Umbilical cord (tissue), 2 donors: ENCODE data around the gene TTLL12. TPM values are rescaled to one million over a fixed set of nuclear protein-coding genes. Genes with fewer than 3 reads are reported as not detected.

Source experiments
- DNase-seq: peaks from one replicate; pipeline ENCODE4 v3.0.0-alpha.2; 2015; ENCODE audit warnings: low spot score
- total RNA-seq: library from RNA; depleted of rRNA; stranded (reverse); fragments of >200 nt; gene quantifications from one replicate; pipeline ENCODE4 v1.2.3, GENCODE V29; 2014; ENCODE audit warnings: low replicate concordance; ENCODE audit not compliant: insufficient read depth

Gene TTLL12
- total RNA-seq: 10.6 TPM

DNA sequence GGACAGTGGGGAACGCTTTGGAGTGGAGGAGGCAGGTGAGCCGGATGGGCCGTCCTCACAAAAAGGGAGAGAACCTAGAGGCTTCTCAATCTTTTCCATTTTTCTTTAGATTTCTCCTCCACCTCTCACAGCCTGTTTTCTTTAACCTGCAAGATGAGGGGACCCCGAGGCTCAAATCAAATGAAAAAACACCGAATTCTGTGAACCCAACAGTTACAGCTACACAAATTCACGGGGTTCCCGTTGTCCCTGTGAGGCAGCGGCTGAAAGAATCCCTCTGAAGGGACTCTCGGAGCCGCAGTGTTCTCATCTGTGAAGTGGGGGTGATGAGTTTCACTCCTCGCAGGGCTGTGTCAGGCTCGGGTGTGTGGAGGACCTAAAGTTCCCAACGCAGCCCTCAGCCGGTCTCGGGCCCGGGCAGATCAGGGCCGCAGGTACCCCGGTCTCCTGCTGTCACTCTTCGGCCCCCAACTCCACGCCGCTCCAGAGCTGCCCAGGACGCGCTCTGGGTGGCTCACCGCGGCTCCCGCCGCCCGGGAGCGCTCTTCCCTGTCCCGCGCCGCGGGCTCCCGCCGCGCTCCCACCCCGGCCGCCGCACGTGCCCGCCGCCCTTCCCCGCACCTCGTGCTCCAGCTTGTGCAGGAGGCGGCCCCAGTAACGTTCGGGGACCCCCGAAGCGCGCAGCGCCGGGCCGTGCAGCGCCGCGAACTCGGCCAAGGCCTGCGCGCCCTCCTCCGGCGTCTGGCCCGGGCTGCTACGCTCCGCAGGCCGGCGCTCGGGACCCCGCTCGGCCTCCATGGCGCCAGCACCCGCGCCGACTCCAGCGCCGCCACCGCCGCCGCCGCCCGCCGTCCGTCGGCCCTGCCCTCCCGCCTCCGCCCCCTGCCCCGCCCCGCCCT lies at the start of gene TTLL12:
TSS of gene TTLL12 (minus strand) at position 863 of the 899 bp plus-strand sequence. CDS start at position 798, 65 bp downstream.
- peak; percentile 57 for DNase-seq

DNA sequence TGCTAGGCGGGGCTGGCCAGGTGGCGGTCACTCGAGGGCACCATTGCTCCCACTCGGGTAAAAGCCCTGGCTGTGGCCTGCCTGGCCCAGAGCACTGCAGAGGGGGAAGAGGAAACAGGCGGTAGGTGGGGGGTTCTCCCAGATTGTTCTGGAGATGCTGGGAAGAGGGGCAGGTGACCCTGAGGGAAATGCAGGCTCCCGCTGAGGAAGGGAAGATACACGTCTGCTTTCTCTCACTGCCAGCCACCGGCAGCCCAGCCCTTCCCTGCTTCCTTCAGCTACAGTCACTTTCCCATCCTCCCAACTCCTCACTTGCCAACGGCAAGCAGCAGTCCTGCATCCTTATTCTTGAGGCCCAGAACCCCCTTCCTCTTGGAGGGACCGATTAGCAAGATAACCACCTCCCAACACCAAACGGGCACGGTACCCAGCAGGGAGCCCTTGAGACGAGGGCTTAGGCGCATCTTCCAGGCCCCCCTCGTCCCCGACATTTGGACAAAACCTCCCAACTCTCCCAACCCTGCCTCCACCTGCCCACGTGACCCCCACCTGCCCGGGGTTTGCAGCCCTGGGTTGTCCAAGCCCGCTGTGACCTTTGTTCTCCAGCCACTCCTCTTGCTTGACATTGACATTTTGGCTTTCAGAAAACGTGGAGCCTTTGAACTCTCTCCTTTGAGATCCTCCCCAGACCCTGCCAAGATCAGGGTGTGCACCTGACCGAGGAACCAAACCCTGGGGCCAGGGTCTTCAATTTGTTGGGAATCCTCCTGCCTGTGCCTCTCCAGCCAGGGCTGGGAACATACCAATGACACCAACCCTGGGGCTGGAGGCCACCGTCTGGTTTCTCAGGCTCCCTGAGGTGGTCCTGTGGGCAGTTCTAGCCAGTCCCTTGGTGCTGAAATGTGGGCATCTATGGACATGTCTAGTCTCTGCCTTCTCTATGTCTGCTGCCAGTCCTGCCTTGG lies 48.8 kb upstream of the TTLL12 start:
- DNase-seq: no peak

DNA sequence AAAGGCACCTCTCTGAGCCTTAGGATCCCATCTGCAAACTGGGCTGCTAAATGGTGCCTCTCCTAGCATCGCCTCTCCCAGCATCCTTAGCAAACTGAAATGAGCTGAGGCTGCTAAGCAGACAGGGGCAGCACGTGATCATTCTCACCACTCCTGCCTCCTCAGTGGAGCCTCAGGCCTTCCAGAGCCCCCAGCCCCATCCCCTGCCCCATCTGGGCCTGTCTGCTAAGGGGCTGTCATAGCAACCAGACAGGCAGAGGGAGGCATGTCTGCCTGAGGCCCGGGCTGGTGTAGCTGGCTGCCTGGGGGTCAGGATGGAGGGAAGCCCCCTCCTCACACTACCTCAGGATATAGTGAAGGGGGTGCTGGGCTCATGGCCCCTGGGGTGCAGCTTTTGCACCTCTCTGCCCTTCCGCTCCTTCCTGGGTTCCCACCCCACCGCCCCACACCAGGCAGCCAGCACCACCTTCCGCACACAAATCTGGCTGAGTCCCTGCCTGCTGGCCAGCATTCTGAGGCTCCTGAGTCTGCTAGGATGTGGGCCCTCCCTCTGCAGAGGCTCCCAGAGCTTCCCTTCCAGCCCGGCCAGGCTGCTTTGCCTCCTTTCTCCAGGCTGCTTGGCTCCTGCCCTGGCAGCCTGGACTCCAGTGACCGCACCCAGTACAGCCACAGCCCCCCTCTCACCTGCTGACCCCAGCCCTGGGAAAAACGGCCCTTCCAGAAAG lies 47.5 kb upstream of the TTLL12 start:
- DNase-seq: peak; percentile 25

DNA sequence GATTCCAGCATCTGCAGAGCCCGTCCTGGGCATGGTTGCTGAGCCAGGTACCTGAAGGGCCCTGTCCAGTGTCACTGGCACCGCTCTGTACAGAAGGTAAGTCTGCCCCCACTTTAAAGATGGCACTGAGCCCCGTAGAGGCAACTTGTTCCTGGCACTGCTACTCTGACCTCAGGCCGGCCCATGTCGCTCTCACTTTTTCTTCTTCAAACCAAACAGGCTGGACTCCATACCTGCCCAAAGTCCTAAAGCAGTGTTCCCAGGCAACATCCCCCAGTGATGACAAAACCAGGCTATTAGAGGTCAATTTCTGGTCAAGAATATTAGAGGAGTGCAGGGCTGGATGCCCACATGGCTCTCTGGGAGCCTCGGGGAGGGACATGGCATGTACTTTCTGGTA lies 46.6 kb upstream of the TTLL12 start:
- DNase-seq: no peak

DNA sequence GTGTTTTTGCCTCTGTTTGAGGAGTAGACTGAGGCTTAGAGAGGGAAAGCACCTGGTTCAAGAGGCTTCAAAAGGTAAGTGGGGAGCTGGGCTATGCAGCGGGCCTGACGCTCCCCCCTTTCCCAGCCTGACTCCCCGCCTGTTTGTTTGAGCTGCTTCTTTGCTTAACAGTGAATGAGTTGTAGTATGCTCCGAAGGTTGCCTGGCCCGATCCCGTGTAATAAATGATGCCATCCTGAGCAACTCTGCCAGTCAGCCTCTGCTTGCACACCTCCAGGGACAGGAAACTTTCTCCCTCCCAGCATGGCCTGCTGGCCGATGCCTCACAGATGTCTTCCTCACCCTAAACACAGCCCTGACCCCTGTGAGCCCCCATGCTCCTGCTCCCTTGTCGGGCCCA lies 45.5 kb upstream of the TTLL12 start:
- DNase-seq: no peak

DNA sequence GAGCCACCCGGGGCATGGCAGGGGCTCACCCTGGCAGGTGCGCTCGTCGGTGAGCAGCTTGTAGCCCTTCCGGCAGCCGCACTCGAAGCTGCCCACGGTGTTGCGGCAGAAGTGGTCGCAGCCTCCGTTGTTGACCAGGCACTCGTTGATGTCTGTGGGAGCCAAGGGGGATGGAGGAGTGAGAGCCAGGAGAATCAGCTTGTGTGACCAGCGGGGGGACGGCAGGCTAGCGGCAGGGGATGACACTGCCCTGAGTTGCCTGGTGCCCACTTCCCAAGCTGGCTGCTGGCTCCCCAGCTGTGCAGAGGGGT lies 44.7 kb upstream of the TTLL12 start:
- DNase-seq: no peak

DNA sequence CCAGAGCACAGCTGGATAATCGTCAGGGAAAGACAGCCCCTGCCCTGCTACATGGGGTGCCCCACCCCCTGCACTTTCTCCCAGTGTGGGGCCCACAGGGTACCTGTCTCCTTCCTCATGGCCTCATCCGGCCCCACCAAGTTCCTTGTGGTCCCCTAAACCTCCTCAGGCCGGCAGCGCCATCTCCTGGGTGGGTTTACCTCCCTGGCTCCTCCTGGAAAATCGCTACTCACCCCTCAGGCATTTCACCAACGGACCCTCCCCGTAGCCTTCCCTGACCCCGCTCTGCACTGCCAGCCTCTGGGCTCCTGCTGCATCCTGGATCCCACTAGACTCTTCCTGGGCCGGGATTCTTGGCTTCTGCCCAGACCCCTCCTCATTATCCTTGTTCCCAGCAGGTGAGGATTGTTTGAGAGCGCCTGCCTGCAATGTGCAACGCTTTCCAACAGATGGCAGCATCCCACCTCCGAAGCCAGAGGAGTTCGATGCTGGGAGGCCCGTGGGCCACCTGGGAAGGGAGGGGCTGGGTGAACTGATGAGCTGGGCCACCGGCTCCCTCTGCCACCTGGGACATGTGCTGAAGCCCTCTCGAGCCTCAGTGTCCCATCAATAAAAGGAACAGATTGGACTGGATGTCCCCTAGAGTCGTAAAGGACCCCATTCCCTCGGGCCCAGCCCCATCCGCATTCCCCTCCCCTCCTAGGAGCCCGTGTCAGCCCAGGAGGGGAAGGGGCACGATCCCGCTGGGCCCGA lies 44.2 kb upstream of the TTLL12 start:
- DNase-seq: peak; percentile 34

DNA sequence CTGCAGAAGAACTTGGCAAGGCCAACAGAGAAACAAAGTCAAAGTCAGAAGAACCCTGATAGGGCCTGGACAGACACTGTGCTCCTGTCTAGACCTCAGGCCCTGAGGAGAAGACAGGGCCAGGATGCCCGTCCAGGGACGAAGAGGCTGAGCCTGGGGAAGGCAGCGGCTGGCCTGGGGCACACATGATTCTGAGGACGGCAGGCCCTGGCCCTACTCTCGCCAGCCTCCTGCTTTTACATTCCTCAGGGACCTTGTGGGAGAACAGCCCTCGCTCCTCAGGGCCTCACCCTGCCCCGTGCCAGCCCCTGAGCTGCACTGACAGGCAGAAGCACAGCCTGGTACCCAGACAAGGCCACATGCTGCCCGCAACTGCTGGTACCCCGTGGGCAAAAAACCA lies 43.6 kb upstream of the TTLL12 start:
- DNase-seq: no peak

DNA sequence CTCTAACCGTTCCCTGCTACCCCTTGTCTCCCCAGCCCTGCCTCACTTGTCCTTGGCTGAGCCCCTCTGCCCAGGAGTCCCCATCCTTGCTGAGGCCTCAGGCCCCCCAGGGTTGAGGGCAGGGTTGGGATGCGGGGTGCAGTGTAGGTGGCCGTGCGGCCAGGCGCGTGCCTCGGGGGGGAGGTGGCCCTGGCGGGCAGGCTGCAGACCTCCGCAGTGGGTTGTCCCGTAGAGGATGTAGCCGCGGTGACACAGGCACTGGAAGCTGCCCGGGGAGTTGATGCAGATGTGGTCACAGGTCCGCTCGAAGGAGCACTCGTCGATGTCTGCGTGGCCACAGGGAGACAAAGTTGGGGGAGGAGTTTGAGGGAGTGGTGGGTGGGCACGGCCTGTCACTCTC lies 41.9 kb upstream of the TTLL12 start:
- DNase-seq: no peak

DNA sequence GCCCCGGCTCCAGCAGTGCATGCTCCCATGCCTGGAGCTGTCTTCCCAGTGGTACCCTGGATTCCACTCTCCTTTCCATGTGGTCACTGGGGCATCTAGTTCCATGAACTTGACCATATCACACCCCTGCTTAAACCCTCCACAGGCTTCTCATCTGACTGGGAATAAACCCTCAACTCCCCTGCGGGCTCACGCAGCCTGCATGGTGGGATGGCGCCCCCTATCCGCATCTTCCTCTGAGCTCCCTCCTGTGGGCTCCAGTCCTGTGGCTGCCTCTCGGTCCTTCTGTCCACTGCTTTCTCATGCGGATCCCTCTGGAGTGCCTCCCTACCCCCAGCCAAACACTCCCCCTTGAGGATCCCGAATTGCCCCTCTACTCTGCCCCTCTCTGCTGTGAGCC lies 41.4 kb upstream of the TTLL12 start:
- DNase-seq: no peak

DNA sequence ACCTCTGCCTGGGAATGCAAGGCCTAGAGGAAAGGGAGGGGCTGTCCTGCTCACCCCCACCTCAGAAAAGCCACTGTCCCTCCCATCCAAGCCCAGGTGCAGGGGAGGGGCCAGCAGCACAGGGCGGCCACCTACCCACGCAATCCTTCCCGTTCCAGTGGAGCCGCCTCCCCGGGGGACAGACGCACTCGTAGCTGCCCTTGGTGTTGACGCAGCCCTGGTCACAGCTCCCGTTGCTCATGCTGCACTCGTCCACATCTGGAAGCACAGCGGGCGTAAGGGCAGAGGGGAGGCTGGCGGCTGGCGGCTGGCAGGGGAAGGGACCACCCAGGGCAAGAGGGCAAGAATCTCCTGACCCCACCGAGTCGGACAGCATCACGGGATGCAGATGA lies 40.3 kb upstream of the TTLL12 start:
- DNase-seq: peak; percentile 28

DNA sequence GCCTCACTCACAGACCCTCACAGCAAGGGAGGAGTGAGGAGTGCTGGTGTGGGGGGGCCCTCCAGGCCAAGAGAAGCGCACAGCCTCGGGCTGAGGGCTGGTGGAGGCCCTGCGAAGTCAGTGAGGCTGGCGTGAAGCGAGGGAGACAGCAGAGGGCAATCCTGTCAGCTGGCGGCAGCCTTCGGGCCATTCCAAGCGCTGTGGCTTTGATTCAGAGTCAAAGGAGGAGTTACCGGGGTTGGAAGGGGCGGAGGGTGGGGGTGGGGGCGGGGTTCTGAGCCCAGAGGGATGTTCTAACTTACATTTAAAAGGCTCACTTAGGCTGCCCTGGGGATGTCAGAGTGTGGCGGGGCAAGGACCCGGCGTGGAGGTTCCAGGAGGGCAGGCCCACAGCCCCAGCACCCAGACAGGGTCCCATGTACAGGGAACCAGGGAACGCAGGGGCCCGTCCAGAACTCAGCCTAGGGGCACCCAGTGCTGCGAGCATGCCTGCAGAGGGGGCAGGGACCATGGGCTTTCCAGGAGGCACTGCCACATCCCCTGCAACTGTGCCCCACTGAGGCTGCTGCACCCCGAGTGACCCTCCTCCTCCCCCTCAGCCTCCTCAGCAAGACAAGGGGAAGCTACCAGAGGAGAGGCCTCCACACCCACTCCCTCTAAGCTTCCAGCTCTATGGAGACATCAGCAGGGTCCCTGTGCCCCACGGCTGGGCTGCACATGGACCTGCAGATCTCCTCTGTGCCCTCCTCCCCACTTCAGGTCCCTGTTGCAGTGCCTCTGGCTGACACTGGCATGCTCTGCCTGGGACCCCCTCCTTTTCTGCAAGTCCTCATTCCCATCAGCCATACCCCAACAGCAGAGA lies 39.7 kb upstream of the TTLL12 start:
- DNase-seq: peak; percentile 84

DNA sequence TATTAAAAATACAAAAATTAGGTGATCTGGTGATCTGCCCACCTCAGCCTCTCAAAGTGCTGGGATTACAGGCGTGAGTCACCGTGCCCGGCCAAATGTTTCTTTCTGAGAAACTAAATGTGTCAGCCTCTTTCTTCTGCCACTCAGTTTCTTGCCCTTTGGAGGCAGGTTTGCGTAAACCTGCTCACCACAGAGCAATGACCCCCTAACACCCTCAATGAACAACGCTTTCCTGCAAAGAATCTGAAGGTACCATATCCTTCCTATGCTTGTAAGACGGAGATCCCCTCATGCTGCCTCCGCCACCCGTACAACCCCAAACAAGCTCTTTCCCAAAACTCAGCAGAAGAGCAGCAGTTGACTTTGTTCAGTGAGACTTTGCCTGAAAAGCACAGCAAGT lies 38.7 kb upstream of the TTLL12 start:
- peak; percentile 35 for DNase-seq

DNA sequence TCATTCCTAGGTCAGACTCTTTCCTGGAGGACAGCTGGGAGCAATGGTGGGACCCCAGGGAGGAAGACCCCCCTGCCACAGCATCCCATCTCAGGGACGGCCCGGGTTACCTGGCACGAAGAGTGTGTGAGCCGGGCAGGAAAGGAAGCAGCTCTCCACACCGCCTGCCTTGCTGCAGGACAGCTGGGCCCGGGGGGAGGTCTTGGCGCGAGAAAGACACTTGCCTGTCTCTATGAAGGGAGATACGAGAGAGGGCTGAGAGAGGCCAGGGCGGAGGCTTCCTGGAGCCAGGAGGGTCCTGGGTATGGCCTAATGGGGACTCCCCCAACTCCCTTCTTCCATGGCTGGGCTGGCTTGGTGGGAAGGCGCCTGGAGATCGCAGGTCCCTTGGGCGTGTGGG lies 36.1 kb upstream of the TTLL12 start:
- DNase-seq: no peak

DNA sequence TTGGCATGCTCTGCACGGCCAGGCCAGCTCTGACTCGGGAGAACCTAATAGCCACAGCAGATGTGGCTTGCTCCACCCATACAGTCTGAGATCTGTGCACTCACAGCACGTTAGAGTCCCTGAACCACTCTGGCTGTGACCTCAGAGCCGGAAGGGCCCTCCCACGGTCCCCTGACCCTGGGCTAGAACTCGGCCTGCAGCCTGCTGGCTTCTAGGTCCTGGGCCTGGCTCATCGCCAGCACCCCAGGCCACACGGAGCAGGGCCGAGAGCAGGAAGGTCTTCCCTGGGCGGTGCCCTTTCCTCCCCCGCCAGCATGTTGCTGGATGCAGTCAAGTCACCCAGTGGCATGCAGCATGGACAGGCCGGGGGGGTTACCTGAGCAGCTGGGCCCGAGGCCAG lies 35.3 kb upstream of the TTLL12 start:
- no peak for DNase-seq

DNA sequence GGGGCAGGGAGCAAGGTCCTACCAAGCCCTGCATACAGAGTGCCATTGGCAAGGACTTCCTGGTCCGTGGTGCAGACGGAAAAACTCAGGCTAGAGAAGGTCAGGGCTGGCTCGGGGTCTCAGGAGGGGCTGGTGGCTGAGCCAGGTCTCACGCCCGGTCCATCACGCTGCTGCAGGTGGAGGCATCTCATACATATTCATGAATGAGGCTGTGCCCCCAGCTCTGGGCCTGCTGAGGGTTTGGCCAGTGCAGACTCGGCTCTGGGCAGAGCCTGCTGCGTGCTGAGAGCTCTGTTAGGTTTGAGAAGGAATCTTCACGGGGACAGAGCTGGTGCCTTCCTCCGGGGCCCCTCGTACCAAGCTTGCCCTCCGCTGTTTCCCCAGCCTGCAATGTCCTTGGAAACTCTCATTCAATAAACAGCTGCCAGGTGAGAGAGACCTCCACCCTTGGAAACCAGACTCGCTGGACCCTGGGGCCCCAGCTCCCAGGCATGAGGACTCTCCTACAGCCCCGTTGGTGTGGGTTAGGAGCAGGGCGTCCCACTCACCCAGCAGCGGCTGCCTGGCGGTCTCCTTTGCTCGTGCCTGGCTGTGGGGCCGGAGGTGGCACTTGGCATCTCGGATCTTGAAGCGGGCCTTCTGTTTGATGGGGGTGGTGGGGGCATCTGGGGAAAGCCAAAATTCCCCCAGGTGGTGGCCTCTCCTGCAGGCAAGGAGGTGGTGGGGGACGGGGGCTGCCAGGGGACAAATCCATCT lies 33.9 kb upstream of the TTLL12 start:
- no peak for DNase-seq

DNA sequence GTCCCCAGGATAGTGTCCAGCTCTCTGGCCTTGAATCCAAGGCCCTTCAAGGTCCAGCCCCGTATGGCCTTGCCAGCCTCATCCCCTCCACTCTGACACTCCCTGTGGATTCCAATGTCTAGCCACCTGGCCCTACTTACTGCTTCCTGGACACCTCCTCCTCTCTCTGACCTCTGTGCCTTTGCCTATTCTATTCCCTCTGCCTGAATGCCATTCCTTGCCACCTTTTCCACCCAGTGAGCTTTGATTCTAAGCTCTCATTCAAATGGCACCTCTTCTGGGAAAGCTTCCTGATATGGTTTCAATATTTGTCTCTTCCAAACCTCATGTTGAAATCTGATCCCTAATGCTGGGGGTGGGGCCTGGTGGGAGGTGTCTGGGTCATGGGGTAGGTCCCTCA lies 31.9 kb upstream of the TTLL12 start:
- no peak for DNase-seq

DNA sequence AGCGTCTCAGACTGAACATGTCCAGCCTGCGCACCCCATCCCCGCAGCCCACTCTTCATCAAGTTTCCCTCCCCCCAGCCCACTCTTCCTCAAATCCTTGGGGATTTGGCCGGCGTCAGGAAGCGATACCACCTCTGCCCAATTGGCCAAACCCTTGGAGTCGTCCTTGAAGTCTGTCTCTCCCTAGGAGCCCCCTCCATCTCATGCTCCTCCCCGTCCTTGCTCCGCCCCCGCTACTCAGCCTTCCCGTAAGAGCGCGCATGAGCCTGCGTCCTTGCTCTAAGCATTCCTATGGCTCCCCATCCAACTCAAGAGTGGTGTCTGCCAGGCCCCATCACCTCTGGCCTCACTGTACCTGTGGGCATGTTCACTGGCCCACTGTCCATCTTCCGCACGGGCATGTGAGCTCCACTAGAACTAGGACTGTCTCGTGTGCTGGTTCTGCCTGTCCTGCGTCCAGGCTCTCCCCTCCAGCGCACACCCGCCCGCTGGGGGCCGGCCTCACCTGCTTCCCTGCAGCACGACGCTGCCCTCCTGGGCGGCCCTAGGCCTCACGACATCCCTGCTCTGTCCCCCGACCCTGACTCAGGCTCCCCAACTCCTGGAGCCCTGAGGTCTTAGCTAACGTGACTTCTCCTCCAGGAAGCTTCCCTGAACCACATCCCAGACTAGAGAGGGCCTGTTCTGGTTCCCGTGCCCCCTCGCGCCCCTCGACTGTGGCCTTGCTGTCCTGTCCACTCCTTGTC lies 30.5 kb upstream of the TTLL12 start:
- no peak for DNase-seq

DNA sequence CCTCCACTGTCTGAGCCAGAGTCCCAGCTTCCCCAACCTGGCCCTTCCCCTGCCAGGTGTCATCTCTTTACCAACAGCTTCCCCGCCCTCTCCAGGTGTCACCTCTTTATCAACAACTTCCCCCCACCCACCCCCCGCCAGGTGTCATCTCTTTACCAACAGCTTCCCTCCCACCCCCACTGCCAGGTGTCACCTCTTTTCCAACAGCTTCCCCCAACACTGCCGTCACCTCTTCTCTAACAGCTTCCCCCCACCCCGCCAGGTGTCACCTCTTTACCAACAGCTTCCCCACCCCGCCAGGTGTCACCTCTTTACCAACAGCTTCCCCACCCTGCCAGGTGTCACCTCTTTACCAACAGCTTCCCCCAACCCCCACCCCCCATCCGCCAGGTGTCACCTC lies 29.8 kb upstream of the TTLL12 start:
- DNase-seq: no peak
